Astrocyte (in vitro differentiated cells and primary cell): Measurements from ENCODE around the gene MTTP. TPM values are rescaled to one million over a fixed set of nuclear protein-coding genes. Genes with fewer than 3 reads are reported as not detected.

ENCODE experiments used
- DNase-seq: peaks from one replicate; pipeline ENCODE4 v3.0.0-alpha.2; 2010; ENCODE audit warnings: low read depth
- FAIRE-seq: peaks from 2 replicates; lab custom pipeline; 2011; peaks lifted over from hg19 to GRCh38; lab: Jason Lieb, UNC
- H2AFZ ChIP-seq: 2 replicates; pipeline ENCODE4 v1.6.0; 2012; ENCODE audit warnings: low read depth, low read length, inconsistent platforms
- H3K27ac ChIP-seq: 2 replicates; pipeline ENCODE4 v1.5.1; 2011; ENCODE audit warnings: low read depth, low read length, inconsistent platforms
- H3K27me3 ChIP-seq: 2 replicates; pipeline ENCODE4 v1.6.0; 2011; ENCODE audit warnings: low read length, inconsistent platforms; ENCODE audit not compliant: insufficient read depth
- H3K36me3 ChIP-seq: 2 replicates; pipeline ENCODE4 v1.5.1; 2011; ENCODE audit warnings: low read length, inconsistent platforms; ENCODE audit not compliant: insufficient read depth
- H3K4me1 ChIP-seq: 2 replicates; pipeline ENCODE4 v1.5.1; 2011; ENCODE audit warnings: low read length, inconsistent platforms; ENCODE audit not compliant: insufficient read depth
- H3K4me2 ChIP-seq: 2 replicates; pipeline ENCODE4 v1.6.0; 2012; ENCODE audit warnings: low read length, inconsistent platforms
- H3K4me3 ChIP-seq: 2 replicates; pipeline ENCODE4 v1.5.1; 2011; ENCODE audit warnings: low read depth, mild to moderate bottlenecking, low read length, inconsistent platforms; ENCODE audit not compliant: insufficient read depth
- H3K79me2 ChIP-seq: 2 replicates; pipeline ENCODE4 v1.6.0; 2012; ENCODE audit warnings: mild to moderate bottlenecking, low read length, inconsistent platforms; ENCODE audit not compliant: insufficient read depth
- H3K9ac ChIP-seq: 2 replicates; pipeline ENCODE4 v1.6.0; 2012; ENCODE audit warnings: mild to moderate bottlenecking, low read length, inconsistent platforms
- H3K9me3 ChIP-seq: 2 replicates; pipeline ENCODE4 v1.5.1; 2012; ENCODE audit warnings: low read depth, mild to moderate bottlenecking, low read length, inconsistent platforms; ENCODE audit not compliant: insufficient read depth
- H4K20me1 ChIP-seq: 2 replicates; pipeline ENCODE4 v1.6.0; 2012; ENCODE audit warnings: low read length, inconsistent platforms; ENCODE audit not compliant: insufficient read depth
- H3K27ac Mint-ChIP-seq: one replicate; pipeline ENCODE4 v1.8.0; 2021; ENCODE audit warnings: mild to moderate bottlenecking, mixed read lengths; ENCODE audit not compliant: unreplicated experiment
- H3K27me3 Mint-ChIP-seq: one replicate; pipeline ENCODE4 v1.8.0; 2021; ENCODE audit warnings: low read depth, mixed read lengths; ENCODE audit not compliant: unreplicated experiment
- H3K36me3 Mint-ChIP-seq: one replicate; pipeline ENCODE4 v1.8.0; 2021; ENCODE audit warnings: low read depth, mixed read lengths; ENCODE audit not compliant: unreplicated experiment
- H3K4me1 Mint-ChIP-seq: one replicate; pipeline ENCODE4 v1.8.0; 2021; ENCODE audit warnings: low read depth, mixed read lengths; ENCODE audit not compliant: unreplicated experiment
- H3K4me3 Mint-ChIP-seq: one replicate; pipeline ENCODE4 v1.8.0; 2021; ENCODE audit warnings: mild to moderate bottlenecking, moderate library complexity, mixed read lengths; ENCODE audit not compliant: unreplicated experiment
- H3K9me3 Mint-ChIP-seq: one replicate; pipeline ENCODE4 v1.8.0; 2021; ENCODE audit warnings: mild to moderate bottlenecking, mixed read lengths; ENCODE audit not compliant: unreplicated experiment
- EZH2 ChIP-seq: IDR thresholded peaks from 2 replicates; pipeline ENCODE4 v1.6.1; 2012; ENCODE audit warnings: mild to moderate bottlenecking, low read length, inconsistent platforms; ENCODE audit not compliant: insufficient read depth
- total RNA-seq: library from RNA; stranded (reverse); gene quantifications from 2 replicates; pipeline ENCODE4 v1.2.1, GENCODE V29; 2021
- TF ChIP-seq, protein P1 (sequence below): IDR thresholded peaks from 2 replicates; pipeline ENCODE4 v1.5.1; 2011; ENCODE audit warnings: low read depth, mild to moderate bottlenecking, inconsistent platforms, low read length, moderate library complexity; ENCODE audit not compliant: insufficient read depth

The MTTP gene
- total RNA-seq, 1 donor from 2014 or later, result 0.41 TPM

DNA sequence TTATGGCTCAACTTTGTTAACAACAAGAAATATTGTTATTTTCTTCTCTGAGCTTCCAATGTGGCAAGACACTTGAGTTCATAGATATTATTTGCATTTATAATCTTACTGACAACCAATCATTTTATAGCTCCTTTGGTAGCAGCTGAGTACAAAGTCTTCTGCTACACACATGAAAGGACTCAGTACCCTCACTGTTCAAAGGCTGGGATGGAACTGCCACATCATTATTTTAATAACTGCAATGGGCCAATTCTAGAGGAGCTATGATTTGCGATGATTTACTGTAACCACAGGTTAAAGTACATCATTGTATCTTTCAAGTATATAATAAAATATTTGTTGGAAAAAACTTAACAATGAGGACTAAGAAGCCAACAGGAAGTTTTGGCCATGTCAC, 10.9 kb downstream of the MTTP start:
- Histone ChIP-seq H3K79me2 (no peaks in the 10 kb centered on the region), H4K20me1 (no peaks in the 10 kb centered on the region), H2AFZ (no peak overlapping the region), H3K4me2 (no peak overlapping the region), H3K4me3 (no peak overlapping the region), H3K9ac (no peak overlapping the region), H3K27me3 (no peaks in the 10 kb centered on the region), H3K4me1 (no peaks in the 10 kb centered on the region), H3K9me3 (no peaks in the 10 kb centered on the region), H3K27ac (no peak overlapping the region), H3K36me3 (no peaks in the 10 kb centered on the region)
- TF ChIP-seq EZH2, result no peak
- TF ChIP-seq, protein P1, sequence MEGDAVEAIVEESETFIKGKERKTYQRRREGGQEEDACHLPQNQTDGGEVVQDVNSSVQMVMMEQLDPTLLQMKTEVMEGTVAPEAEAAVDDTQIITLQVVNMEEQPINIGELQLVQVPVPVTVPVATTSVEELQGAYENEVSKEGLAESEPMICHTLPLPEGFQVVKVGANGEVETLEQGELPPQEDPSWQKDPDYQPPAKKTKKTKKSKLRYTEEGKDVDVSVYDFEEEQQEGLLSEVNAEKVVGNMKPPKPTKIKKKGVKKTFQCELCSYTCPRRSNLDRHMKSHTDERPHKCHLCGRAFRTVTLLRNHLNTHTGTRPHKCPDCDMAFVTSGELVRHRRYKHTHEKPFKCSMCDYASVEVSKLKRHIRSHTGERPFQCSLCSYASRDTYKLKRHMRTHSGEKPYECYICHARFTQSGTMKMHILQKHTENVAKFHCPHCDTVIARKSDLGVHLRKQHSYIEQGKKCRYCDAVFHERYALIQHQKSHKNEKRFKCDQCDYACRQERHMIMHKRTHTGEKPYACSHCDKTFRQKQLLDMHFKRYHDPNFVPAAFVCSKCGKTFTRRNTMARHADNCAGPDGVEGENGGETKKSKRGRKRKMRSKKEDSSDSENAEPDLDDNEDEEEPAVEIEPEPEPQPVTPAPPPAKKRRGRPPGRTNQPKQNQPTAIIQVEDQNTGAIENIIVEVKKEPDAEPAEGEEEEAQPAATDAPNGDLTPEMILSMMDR, result no peak
- FAIRE-seq (no peak), DNase-seq (no peak)
- H3K27me3 Mint-ChIP-seq, result no peaks in the 10 kb centered on the region
- H3K36me3 Mint-ChIP-seq, result no peaks in the 10 kb centered on the region
- H3K27ac Mint-ChIP-seq, result no peak overlapping the region
- no peak overlapping the region for H3K4me3 Mint-ChIP-seq
- H3K4me1 Mint-ChIP-seq, result peaks cover 14% of the 10 kb centered on the region
- no peaks in the 10 kb centered on the region for H3K9me3 Mint-ChIP-seq

DNA sequence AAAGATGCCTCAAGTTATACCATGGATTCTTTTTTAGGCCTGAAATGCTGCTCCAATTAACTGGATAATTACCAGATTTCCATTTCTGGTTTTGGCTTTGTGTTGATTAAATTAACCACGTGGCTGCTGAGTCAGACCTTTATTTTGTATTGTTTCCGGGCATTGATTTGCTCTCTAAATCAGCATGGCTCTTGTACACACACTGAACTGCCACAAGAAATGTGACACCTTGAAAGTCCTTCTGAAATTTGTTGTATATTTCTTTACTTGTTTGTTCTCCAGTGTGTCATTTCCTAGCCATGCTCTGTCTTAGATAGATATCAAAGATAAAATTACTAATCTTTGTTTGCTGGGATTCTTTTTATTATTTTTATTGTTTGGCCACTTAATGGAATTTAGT, 11.7 kb downstream of the MTTP start:
- H3K36me3 ChIP-seq, result no peaks in the 10 kb centered on the region
- Mint-ChIP-seq H3K4me3 (no peak overlapping the region), H3K27ac (no peak overlapping the region), H3K36me3 (no peaks in the 10 kb centered on the region), H3K27me3 (no peaks in the 10 kb centered on the region), H3K9me3 (no peaks in the 10 kb centered on the region), H3K4me1 (peaks cover 14% of the 10 kb centered on the region)
- H2AFZ ChIP-seq, result no peak overlapping the region
- H3K4me3 ChIP-seq, result no peak overlapping the region
- FAIRE-seq (no peak), DNase-seq (no peak)
- no peaks in the 10 kb centered on the region for H4K20me1 ChIP-seq
- H3K4me1 ChIP-seq, result no peaks in the 10 kb centered on the region
- H3K9me3 ChIP-seq, result no peaks in the 10 kb centered on the region
- no peak for TF ChIP-seq EZH2
- TF ChIP-seq, protein P1, result no peak
- H3K27me3 ChIP-seq, result no peaks in the 10 kb centered on the region
- H3K79me2 ChIP-seq, result no peaks in the 10 kb centered on the region
- H3K27ac ChIP-seq, result no peak overlapping the region
- no peak overlapping the region for H3K9ac ChIP-seq
- no peak overlapping the region for H3K4me2 ChIP-seq

- Mint-ChIP-seq H3K4me3 (no peak overlapping the region), H3K4me1 (peaks cover 14% of the 10 kb centered on the region), H3K9me3 (no peaks in the 10 kb centered on the region), H3K27me3 (no peaks in the 10 kb centered on the region), H3K27ac (no peak overlapping the region), H3K36me3 (no peaks in the 10 kb centered on the region)
- H3K79me2 ChIP-seq, result no peaks in the 10 kb centered on the region
- H3K36me3 ChIP-seq, result no peaks in the 10 kb centered on the region
- no peak overlapping the region for H3K27ac ChIP-seq
- H3K4me3 ChIP-seq, result no peak overlapping the region
- no peak overlapping the region for H2AFZ ChIP-seq
- DNase-seq, result no peak
- H3K4me1 ChIP-seq, result no peaks in the 10 kb centered on the region
- H3K27me3 ChIP-seq, result no peaks in the 10 kb centered on the region
- H3K4me2 ChIP-seq, result no peak overlapping the region
- TF ChIP-seq EZH2, result no peak
- TF ChIP-seq, protein P1, result no peak
- H4K20me1 ChIP-seq, result no peaks in the 10 kb centered on the region
- no peak overlapping the region for H3K9ac ChIP-seq
- no peaks in the 10 kb centered on the region for H3K9me3 ChIP-seq
- FAIRE-seq, result no peak
Observed at GRCh38 chr4:99586797-99587196, 12.2 kb downstream of the MTTP start.
